ENCODE measurements around the gene SIM1.

DNA sequence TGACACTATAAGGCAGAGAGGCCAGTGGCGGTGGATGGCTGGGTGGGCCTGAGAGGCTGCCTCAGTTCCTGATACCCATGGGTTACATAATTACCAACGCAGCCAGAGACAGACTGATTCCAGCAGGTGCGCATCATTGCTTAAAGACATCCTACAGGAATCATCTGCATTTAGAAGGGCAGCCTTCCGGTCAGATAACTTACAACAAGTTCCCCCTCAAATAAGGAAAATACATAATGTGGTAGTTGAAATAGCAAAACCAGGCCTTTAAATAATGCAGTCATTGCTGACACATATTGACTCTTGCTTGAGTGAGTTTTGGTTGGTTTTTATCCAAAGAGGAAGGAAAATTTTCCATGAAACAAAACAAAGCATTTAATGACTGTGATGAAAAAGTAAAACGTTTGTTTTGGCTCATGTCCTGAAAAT, 81.9 kb downstream of the SIM1 start:
- no peak for TF ChIP-seq POLR2AphosphoS5 (IDR thresholded peaks at IDR 0.05; ENCODE audit: low read depth, low read length)
- TF ChIP-seq TAF1 (IDR thresholded peaks at IDR 0.05; ENCODE audit: borderline replicate concordance, low read depth, low read length), result no peak
